ENCODE measurements around the gene KNL1. TPM values are rescaled to one million over a fixed set of nuclear protein-coding genes. Genes with fewer than 3 reads are reported as not detected.

KNL1 gene
- total RNA-seq: 14.2 TPM

GRCh38 chr15:40593588-40594428 lies at the start of gene KNL1:
TSS of gene KNL1 (plus strand) at chr15:40594249. CDS start at chr15:40602932, 8,683 bp downstream.

GRCh38 chr15:40564591-40565332 lies 29.3 kb upstream of the KNL1 start, which contains the start of gene CCDC32:
TSS of gene CCDC32 (minus strand) at chr15:40565042. CDS start at chr15:40563015, 2,027 bp downstream.

GRCh38 chr15:40569129-40569953 lies 24.7 kb upstream of the KNL1 start, which contains the start of gene RPUSD2:
TSS of gene RPUSD2 (plus strand) at chr15:40569299. CDS start at chr15:40569338, 39 bp downstream.

GRCh38 chr15:40694688-40695468 lies 100.8 kb downstream of the KNL1 start, which contains the start of gene RAD51:
TSS of gene RAD51 (plus strand) at chr15:40695174. CDS start at chr15:40698759, 3,585 bp downstream.

Other genes starting within 250 kb of the KNL1 start
- gene PHGR1, start 243.2 kb upstream of the KNL1 start, total RNA-seq: not detected
- 3.3 TPM for gene DISP2, start 236.0 kb upstream of the KNL1 start, total RNA-seq
- gene KNSTRN, start 211.5 kb upstream of the KNL1 start, total RNA-seq: 26.5 TPM
- 80.4 TPM for gene IVD, start 188.5 kb upstream of the KNL1 start, total RNA-seq
- gene BAHD1, start 153.3 kb upstream of the KNL1 start, total RNA-seq: 12.9 TPM
- 18.8 TPM for gene CHST14, start 123.3 kb upstream of the KNL1 start, total RNA-seq
- gene CCDC32, start 29.2 kb upstream of the KNL1 start, total RNA-seq: 25.8 TPM
- gene RPUSD2, start 24.9 kb upstream of the KNL1 start, total RNA-seq: 7.3 TPM
- gene RAD51, start 100.9 kb downstream of the KNL1 start, total RNA-seq: 4.1 TPM
- 30.2 TPM for gene RMDN3, start 161.0 kb downstream of the KNL1 start, total RNA-seq
- 8.7 TPM for gene GCHFR, start 169.8 kb downstream of the KNL1 start, total RNA-seq
- 1.1 TPM for gene C15orf62, start 175.7 kb downstream of the KNL1 start, total RNA-seq
- 35.9 TPM for gene ZFYVE19, start 212.8 kb downstream of the KNL1 start, total RNA-seq
- 22.8 TPM for gene DNAJC17, start 213.2 kb downstream of the KNL1 start, total RNA-seq
- gene PPP1R14D, start 234.5 kb downstream of the KNL1 start, total RNA-seq: not detected
- 27.4 TPM for gene SPINT1, start 249.8 kb downstream of the KNL1 start, total RNA-seq